Femur (tissue), 1 donor: ENCODE results near the gene ONECUT2.

ENCODE experiments used
- DNase-seq: peaks from one replicate; pipeline ENCODE4 v3.0.0-alpha.2; 2017

Gene ONECUT2

DNA sequence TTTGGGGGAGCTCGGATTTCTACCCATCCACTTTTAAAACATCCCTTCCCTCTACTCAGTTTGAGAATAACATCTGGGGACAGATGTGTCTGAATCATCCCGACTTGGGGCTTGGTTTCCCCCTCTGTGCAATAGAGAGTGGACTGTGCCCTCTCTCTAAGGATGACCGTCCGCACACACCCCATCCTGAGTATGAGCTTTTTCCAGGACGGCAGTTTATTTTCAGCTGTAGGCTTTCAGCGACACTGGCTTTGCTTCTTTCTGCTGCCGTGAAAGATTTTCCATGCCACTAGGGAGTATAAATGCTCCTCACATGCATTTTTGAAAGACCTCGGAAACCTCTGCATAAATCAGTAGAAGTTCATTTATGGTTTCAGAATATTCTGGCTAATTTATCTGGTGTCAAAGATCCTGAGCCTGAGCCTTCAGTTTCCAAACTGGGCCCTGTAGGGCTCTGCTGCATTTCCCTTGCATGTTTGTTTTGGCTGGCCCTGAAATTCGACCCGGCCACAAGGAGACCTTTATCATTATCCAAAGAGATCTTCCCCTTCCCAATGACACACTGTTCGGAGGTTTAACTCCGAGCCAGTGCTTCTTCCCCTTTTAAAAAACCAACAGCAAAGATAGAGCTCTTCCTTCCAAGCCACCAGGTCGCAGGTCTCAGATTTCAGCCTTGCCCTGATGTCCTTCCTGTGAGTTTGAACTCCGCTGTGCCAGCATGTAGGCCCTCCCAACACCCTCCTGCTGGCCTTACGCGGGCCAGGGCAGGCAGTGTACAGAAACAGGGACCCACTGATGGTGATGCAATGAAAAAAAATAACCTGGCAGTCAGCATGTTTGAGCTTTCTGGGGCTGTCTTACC, 98.1 kb downstream of the ONECUT2 start:
- peak; percentile 40 for DNase-seq

- no peak for DNase-seq
These were observed 98.8 kb downstream of the ONECUT2 start for GRCh38 chr18:57533868-57534510.

- DNase-seq: no peak
These were observed 99.3 kb downstream of the ONECUT2 start for GRCh38 chr18:57534511-57534909.

- no peak for DNase-seq
These were observed 103.4 kb downstream of the ONECUT2 start for GRCh38 chr18:57538614-57539013.

- DNase-seq: no peak
These were observed 104.5 kb downstream of the ONECUT2 start for GRCh38 chr18:57539702-57540101.
